SHP77 treated with DMSO at 0.1 percent for 48 hours (cell line): Measurements from ENCODE around the gene ITGB5.
"Not testable (repeated sequence)": the region's sequence is repeated elsewhere in the genome, so short reads cannot be mapped to it uniquely, and the experiment has no call there.

Experiments used
- DNase-seq: peaks from one replicate; lab custom pipeline; 2025; lab: John Stamatoyannopoulos, UW

ITGB5 gene

DNA sequence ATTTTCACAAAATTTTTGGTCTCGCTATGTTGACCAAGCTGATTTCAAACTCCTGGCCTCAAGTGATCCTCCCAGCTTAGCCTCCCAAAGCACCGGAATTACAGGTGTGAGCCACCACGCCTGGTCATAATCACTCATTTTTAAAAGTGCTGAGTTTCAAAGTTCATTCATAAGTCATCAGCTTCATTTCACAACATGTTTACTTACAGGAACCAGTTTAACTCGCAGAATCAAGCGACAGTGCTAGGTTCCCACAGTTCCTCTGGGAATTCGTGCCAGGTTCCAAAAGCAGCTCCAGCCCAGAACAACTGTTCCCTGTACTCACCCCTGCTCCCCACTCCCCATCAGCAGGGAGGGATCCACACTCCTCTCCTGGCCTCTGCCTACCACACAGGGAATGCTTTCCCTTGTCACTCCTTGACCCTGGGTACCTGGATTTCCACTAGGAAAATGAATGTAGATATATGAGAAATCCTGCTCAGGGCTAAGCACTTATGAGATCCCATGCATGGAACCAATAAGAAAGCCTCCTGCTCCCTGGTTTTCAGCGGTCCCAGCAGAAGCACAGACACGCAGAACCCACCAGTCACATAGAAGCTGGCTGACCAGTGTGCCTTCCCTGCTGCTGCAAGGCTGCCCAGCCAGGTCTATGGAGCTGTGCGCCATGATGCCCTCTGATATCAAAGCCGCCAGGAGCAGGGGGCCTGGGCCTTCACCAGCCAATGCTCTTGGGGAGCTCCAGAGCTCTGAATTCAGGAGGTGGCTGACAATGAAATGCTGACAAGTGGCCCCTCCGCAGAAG is 72.3 kb downstream of the ITGB5 start:
- no peak for DNase-seq

GRCh38 chr3:124813541-124813940 is 73.6 kb downstream of the ITGB5 start:
- no peak for DNase-seq

GRCh38 chr3:124812291-124813265 is 74.6 kb downstream of the ITGB5 start:
- no peak for DNase-seq

- DNase-seq = no peak
Observed at GRCh38 chr3:124811436-124811835, 75.7 kb downstream of the ITGB5 start.

DNA sequence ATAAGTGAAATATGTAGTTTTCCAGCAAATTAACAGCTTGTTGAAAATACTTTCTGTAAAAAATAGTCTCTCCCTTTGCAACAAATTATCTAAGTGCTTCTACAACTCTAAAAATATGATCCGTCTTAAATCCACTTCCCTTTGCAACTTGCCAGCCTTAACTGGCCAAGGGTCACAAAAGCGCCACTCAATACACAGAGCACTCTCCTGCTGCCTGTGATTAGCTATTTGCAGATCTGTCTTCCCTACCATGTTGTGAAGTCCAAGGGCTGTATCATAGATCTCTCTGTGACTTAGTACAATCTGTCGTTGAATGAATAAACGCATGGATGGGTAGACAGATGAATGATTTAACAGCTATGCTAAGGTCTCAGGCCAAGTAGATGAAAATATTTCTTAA is 76.2 kb downstream of the ITGB5 start:
- no peak for DNase-seq

DNA sequence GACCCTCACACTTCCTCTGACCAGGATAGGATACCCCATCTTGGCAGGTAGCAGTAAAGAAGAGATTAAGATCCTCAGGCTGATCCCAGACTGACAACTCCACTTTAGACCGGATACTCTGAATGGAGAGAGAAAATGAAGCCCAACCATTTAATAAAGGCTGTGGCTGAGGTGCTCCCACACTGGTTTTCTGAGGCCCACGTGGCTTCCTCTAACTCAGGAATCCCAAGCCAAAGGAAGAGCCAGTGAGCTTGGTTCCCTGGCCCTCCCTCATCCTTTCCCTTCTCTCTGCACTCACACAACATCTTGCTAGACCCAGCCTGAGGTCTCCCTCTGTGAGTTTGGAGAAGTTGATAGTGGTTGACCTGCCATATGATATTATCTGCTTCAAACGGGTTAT is 78.1 kb downstream of the ITGB5 start:
- DNase-seq = no peak

GRCh38 chr3:124805671-124806070 is 81.5 kb downstream of the ITGB5 start:
- no peak for DNase-seq

GRCh38 chr3:124804875-124805274 is 82.3 kb downstream of the ITGB5 start:
- DNase-seq = no peak

DNA sequence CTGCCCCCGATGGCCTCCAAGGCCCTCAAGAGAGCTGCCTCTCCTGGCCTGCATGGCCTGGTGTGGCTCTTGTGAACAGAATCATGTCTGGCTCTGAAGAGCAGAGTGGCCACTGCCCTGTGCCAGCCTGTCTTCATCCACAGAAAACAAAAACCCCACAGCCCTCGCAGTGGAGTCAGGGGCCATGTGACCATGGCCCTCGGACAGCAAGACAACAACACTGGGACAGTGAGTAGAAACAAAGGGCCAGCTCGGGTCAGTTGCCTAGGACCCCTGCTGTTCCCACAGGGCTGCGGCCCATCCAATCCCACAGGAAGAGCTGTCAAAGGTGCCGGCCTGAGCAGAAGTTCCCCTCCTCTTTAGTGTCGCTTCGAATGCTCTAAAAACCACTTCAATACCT is 84.5 kb downstream of the ITGB5 start:
- no peak for DNase-seq

DNA sequence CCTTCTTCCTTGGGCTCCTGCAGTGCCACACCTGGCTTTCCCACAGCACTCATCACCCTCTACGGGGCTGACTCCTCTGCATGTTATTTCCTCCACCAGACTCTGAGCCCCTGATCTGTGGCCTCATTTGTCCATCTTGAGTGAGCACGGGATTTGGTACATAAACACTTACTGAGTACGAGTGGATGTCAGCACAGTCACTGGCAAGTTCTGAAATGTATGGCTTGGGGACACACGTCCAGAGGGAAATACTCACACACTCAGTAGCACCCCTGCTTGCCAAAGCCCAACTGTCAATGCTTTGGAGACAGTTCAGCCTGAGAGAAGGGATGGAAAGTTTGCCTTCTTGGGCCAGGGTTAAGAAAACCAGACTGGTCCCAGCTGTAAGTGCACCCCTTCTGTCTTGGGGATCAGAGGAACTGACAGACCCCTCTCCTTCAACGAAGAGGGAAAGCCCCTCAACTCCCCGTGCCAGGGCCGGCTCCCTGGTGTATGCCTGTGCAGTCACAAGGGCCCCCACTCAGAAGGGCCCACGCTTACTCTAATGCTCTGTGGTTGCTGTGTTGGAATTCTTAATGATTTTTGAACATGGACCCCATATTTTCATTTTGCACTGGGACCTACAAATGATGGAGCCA is 85.0 kb downstream of the ITGB5 start:
- no peak for DNase-seq

- DNase-seq = no peak
Observed at GRCh38 chr3:124800511-124801258, 86.5 kb downstream of the ITGB5 start.

DNA sequence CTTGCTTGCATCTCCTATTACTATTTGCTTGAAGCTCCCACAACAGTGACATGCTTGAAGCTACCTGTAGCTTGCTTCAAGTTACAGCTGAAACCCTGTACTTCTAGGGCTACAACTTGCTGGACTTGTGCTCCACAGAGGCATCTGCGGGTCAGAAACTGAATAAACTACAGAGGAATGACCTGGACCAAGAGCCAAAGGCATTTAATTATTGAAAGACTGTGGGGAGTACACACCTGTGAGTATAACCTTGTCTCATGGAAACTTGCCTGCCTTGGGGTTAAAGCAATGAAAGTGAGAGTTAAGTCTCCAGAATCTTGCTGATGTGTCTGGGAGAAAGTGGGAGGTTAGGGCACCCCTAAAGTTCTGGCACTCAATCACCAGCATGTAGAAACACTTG is 87.1 kb downstream of the ITGB5 start:
- DNase-seq = no peak

DNA sequence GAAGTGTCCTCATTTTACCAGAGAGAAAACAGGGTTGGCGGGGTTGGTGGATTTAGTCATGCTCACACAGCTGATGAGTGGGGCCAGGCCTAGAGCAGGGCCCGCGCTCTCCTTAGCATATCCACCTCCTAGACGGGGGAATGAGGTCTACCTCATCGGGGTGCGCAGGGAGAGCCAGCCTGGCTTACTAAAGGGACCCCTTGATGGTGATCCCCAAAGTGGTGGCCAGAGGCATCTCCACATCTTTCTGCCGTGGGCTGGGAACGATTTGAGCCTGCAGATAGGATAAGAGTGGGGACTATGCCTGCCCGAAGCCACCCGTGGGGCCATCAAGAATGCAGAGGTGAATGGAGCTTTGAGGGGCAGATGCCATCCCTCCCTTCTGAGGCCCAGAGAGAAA is 87.5 kb downstream of the ITGB5 start:
- DNase-seq = no peak

- DNase-seq = no peak
Observed at GRCh38 chr3:124797426-124797945, 89.7 kb downstream of the ITGB5 start.

- DNase-seq = no peak
Observed at GRCh38 chr3:124796477-124796876, 90.7 kb downstream of the ITGB5 start.

- DNase-seq = no peak
Observed at GRCh38 chr3:124793054-124793739, 94.0 kb downstream of the ITGB5 start.

DNA sequence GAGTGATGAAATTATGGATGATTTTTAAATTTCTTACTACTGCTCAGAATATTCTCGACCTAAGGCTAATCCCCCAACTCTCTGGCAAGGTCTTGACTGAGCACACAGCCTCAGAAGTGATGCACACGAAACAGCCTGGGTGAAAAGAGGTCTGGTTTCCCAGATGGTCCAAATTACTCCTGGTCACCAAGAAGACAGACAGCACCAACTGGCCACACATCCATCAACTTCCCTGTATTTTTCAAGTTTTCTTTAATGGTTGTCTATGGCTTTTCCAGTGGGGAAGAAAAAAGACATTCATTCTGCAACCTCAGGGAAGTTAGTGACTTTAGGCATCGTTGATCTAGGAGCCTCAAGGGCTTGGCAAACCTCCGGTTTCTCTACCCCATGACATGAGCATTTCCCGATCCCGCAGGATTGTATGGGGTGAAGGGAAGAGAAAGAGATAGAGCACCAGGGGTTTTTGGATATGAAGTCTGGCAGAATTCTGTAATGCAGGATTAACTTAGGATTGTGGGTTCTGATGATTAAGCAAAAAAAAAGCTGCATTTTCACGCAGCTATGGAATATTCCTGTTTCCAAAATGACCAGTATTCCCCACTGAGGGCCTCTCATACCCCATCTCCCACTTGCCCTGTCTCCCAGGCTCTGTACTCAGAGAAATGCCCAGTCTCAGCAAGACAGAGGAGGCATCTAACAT is 94.7 kb downstream of the ITGB5 start:
- no peak for DNase-seq

GRCh38 chr3:124791639-124792151 is 95.5 kb downstream of the ITGB5 start:
- no peak for DNase-seq

DNA sequence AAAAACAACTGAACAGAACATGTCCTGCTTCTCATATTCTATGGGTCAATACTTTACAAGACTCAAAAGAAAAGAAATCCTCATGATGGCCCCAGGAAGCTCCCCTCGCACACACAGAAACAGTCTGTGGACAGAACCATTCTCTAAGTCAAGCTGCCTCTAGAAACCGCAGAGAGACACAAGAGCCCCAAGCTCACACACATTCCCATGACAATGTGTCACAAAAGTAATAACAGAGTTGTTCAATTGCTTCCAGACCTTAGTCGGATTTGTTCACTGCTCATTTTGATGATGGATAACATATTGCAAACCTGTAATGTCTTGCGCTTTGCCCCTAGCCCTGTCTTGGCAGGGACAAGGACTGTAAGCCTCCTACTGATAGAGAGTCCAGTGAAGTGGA is 96.0 kb downstream of the ITGB5 start:
- no peak for DNase-seq

DNA sequence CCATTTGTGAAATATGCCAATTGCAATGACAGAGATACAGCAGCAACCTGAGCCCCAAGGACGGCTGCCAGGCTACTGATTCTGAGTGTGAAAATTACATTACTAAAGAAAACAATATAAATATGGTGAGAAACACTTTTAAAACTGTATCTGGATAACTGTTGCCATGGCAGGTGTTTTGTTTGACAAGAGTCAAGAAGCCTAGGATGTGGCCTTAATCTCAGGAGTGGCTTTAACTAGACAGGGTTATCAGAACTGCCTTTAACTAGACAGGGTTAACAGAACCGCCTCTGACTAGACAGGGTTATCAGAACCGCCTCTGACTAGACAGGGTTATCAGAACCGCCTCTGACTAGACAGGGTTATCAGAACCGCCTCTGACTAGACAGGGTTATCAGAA is 98.1 kb downstream of the ITGB5 start:
- DNase-seq = not testable (repeated sequence)
